Neuronal stem cell (in vitro differentiated cells): ENCODE measurements around the gene NOL4L.

ENCODE experiments used
- DNase-seq: peaks from one replicate; pipeline ENCODE4 v3.0.0-alpha.2; 2013; ENCODE audit warnings: low spot score
- H2AFZ ChIP-seq: one replicate; pipeline ENCODE4 v1.6.1; 2013; ENCODE audit warnings: mild to moderate bottlenecking, low read length, inconsistent platforms
- H2AK5ac ChIP-seq: 2 replicates; pipeline ENCODE4 v1.6.1; 2013; ENCODE audit warnings: low read depth, mild to moderate bottlenecking, inconsistent platforms, low read length, moderate library complexity, mixed read lengths
- H2BK120ac ChIP-seq: 2 replicates; pipeline ENCODE4 v1.6.1; 2013; ENCODE audit warnings: low read depth, mild to moderate bottlenecking, inconsistent platforms, low read length, moderate library complexity, mixed read lengths
- H2BK12ac ChIP-seq: one replicate; pipeline ENCODE4 v1.6.1; 2013; ENCODE audit warnings: low read length, inconsistent platforms
- H2BK15ac ChIP-seq: 2 replicates; pipeline ENCODE4 v1.6.1; 2013; ENCODE audit warnings: mild to moderate bottlenecking, low read length, inconsistent platforms, mixed read lengths
- H2BK5ac ChIP-seq: one replicate; pipeline ENCODE4 v1.6.1; 2013; ENCODE audit warnings: inconsistent platforms, mild to moderate bottlenecking, low read length, moderate library complexity
- H3K14ac ChIP-seq: one replicate; pipeline ENCODE4 v1.6.1; 2013; ENCODE audit warnings: low read length, inconsistent platforms
- H3K18ac ChIP-seq: 2 replicates; pipeline ENCODE4 v1.6.1; 2013; ENCODE audit warnings: low read length, inconsistent platforms
- H3K23ac ChIP-seq: 2 replicates; pipeline ENCODE4 v1.6.1; 2013; ENCODE audit warnings: low read depth, mild to moderate bottlenecking, mixed read lengths, low read length, inconsistent platforms; ENCODE audit not compliant: poor library complexity
- H3K27ac ChIP-seq: replicated peaks from 3 replicates; pipeline ENCODE4 v1.5.1; 2013; ENCODE audit warnings: low read length, inconsistent platforms
- H3K27me3 ChIP-seq, 3 experiments: 2 replicates each; pipeline ENCODE4 v1.6.1; 2013; ENCODE audit warnings: low read length in 3 of 3, mild to moderate bottlenecking in 2 of 3, inconsistent platforms in 1 of 3, low read depth in 1 of 3, mixed read lengths in 1 of 3, moderate library complexity in 1 of 3; ENCODE audit not compliant: control insufficient read depth in 3 of 3, insufficient read depth in 3 of 3
- H3K36me3 ChIP-seq, 2 donors: replicated peaks in 1 of 2; 2 replicates each; pipeline ENCODE4 v1.6.1; 2013; ENCODE audit warnings: low read length in 2 of 2; ENCODE audit not compliant: control insufficient read depth in 2 of 2, insufficient read depth in 2 of 2
- H3K4ac ChIP-seq: 2 replicates; pipeline ENCODE4 v1.6.1; 2013; ENCODE audit warnings: inconsistent platforms, mild to moderate bottlenecking, low read length, moderate library complexity
- H3K4me1 ChIP-seq, 2 donors: 1 replicate in 1 of 2; 2 replicates in 1 of 2; pipeline ENCODE4 v1.6.1; 2013; ENCODE audit warnings: low read length in 2 of 2, low read depth in 1 of 2; ENCODE audit not compliant: control insufficient read depth in 2 of 2, insufficient read depth in 1 of 2
- H3K4me2 ChIP-seq: one replicate; pipeline ENCODE4 v1.6.1; 2013; ENCODE audit warnings: mild to moderate bottlenecking, low read length, inconsistent platforms; ENCODE audit not compliant: insufficient read depth, poor library complexity, severe bottlenecking
- H3K4me3 ChIP-seq, 2 donors: 2 replicates each; pipeline ENCODE4 v1.5.1; 2013; ENCODE audit warnings: low read length in 2 of 2, mild to moderate bottlenecking in 2 of 2, inconsistent platforms in 1 of 2, moderate library complexity in 1 of 2
- H3K79me1 ChIP-seq: one replicate; pipeline ENCODE4 v1.6.1; 2013; ENCODE audit warnings: low read depth, mild to moderate bottlenecking, inconsistent platforms, low read length, moderate library complexity
- H3K9ac ChIP-seq: one replicate; pipeline ENCODE4 v1.6.1; 2013; ENCODE audit warnings: mild to moderate bottlenecking, low read depth, low read length, inconsistent platforms; ENCODE audit not compliant: poor library complexity
- H3K9me3 ChIP-seq, 2 donors: replicated peaks in 1 of 2; 2 replicates each; pipeline versions ENCODE3 to v1.6.1; 2013; ENCODE audit warnings: low read length in 2 of 2, mild to moderate bottlenecking in 2 of 2, inconsistent platforms in 1 of 2, low read depth in 1 of 2, mixed read lengths in 1 of 2, moderate library complexity in 1 of 2; ENCODE audit not compliant: control insufficient read depth in 2 of 2, insufficient read depth in 1 of 2
- H4K8ac ChIP-seq: one replicate; pipeline ENCODE4 v1.6.1; 2013; ENCODE audit warnings: low read depth, mild to moderate bottlenecking, inconsistent platforms, low read length, moderate library complexity
- H4K91ac ChIP-seq: one replicate; pipeline ENCODE4 v1.6.1; 2013; ENCODE audit warnings: low read length, low read depth, mild to moderate bottlenecking, inconsistent platforms; ENCODE audit not compliant: poor library complexity
- whole genome bisulfite sequencing, 2 donors: extraction: QIAGEN DNeasy Blood & Tissue Kit; methylation state at CpG; one replicate each; pipeline ENCODE4 v1.1.7; 2013; ENCODE audit warnings: missing lambda C conversion rate in 2 of 2, mixed read lengths in 1 of 2; ENCODE audit not compliant: insufficient read length in 2 of 2, insufficient replicate concordance in 1 of 2; ENCODE audit errors: extremely low coverage in 2 of 2; 5-methylcytosine and 5-hydroxymethylcytosine counted together

The NOL4L gene

DNA sequence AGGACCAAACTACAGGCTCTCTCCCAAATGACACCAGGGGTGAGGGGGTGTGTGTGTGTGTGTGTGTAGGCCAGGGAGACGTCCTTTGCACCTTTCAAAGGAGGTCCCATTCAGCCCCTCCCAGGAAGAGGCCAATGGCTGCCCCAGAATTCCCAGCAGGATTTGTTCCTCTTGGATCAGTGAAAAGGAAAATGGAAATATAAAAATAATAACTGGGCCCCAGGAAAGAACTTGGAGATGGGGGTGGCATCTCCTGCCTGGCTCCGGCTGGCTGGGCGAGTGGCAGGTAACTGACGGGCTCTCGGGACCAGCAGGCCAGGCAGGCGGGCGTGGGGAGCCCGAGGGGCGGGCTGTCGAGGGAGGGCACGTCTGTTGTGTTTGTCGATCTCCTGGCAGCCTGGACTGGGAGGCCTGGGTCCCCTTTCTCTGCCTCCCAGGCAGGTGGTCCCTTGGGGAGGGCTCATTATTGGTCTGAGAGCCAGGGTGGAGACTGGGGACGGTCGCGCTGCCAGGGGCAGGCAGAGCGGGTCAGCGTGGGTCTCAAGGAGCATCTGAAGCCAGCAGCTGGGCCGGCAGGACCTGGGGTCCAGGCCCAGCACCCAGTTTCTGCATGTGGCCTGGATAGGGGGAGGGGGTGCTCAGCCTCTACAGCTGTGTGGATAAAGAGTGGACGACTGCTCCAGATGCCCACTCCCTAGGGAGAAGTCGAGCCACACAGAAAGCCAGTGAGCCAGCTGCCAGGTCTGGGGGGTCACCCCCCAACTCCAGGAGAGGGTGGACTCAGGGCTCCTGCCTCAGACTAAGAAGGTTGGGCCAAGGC is 3.1 kb downstream of the NOL4L start:
- Histone ChIP-seq H2BK5ac (peak overlapping the region; percentile 84), H3K27me3 (peaks cover 0 to 19% (median 16%) of the 10 kb centered on the region in 3 experiments), H3K36me3 (no peaks in the 10 kb centered on the region), H2AFZ (no peak overlapping the region), H3K14ac (peak overlapping the region; percentile 50), H2BK15ac (peak overlapping the region; percentile 76), H2AK5ac (peak overlapping the region; percentile 96), H3K4ac (no peak overlapping the region), H3K27ac (peak overlapping the region; percentile 48), H3K9me3 (no peaks in the 10 kb centered on the region), H3K23ac (peak overlapping the region; percentile 62), H2BK12ac (peak overlapping the region; percentile 80), H3K4me1 (peaks cover 21 to 28% of the 10 kb centered on the region in 2 donors), H4K8ac (no peak overlapping the region), H2BK120ac (peak overlapping the region; percentile 61), H3K4me3 (peak overlapping the region in 1 of 2 donors; percentile 68), H3K18ac (peak overlapping the region; percentile 96), H3K4me2 (peak overlapping the region; percentile 81), H3K9ac (no peak overlapping the region), H4K91ac (peak overlapping the region; percentile 56), H3K79me1 (no peaks in the 10 kb centered on the region)
- DNase-seq: no peak
- no CpG with 5 or more reads among the region's 20 CpGs for WGBS, 2 donors

DNA sequence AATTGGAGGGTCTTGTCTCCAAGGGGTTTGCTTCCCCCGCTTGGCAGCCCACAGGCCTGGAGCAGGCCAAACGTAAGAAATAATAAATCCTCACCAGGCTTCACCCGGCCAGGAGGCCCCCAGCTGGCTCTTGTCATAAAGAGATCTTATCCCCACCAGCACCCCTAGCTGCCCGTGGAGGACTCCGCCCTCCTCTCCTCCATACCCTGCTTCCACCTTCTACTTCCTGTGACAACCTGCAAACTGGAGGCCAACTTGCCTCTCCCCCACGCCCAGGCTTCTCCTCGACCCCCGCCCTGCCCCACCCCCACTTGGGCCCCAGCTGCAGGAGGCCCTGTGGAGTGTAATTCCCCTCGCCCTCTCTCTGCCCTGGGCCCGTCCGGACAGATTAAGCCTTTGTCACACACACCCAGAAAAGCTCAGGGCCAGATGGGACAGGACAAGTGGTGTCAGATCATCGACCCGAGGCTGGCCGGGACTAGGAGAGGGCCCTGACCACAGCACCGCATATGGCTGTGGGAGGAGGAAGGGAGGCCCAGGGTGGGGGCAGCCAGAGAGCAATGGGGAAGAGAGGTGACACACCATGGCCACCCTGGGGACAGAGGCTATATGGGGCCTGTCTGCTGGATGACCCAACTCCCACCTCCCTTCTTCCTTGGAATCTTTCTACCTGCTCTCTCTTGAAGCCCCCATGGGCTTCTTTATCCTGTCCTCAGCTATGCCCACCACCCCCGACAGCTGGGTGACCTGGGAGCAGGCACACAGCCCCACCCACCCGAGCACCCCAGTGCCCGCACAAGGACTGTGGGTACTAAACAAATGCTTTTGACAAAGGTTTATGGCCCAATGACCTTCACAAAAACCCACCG is 3.9 kb downstream of the NOL4L start:
- Histone ChIP-seq H3K4me1 (peaks cover 21 to 28% of the 10 kb centered on the region in 2 donors), H3K4me3 (no peak overlapping the region), H2AK5ac (peak overlapping the region; percentile 86), H2AFZ (peak overlapping the region; percentile 28), H2BK12ac (peak overlapping the region; percentile 60), H3K23ac (no peak overlapping the region), H4K91ac (no peak overlapping the region), H3K4ac (no peak overlapping the region), H2BK120ac (no peak overlapping the region), H3K9me3 (no peaks in the 10 kb centered on the region), H3K9ac (no peak overlapping the region), H2BK15ac (peak overlapping the region; percentile 60), H3K18ac (peak overlapping the region; percentile 82), H3K36me3 (no peaks in the 10 kb centered on the region), H3K27ac (peak overlapping the region; percentile 13), H3K4me2 (no peak overlapping the region), H2BK5ac (peak overlapping the region; percentile 77), H4K8ac (no peak overlapping the region), H3K27me3 (peaks cover 0 to 11% (median 9%) of the 10 kb centered on the region in 3 experiments), H3K14ac (no peak overlapping the region), H3K79me1 (no peaks in the 10 kb centered on the region)
- DNase-seq: no peak
- no CpG with 5 or more reads among the region's 19 CpGs for WGBS, 2 donors

DNA sequence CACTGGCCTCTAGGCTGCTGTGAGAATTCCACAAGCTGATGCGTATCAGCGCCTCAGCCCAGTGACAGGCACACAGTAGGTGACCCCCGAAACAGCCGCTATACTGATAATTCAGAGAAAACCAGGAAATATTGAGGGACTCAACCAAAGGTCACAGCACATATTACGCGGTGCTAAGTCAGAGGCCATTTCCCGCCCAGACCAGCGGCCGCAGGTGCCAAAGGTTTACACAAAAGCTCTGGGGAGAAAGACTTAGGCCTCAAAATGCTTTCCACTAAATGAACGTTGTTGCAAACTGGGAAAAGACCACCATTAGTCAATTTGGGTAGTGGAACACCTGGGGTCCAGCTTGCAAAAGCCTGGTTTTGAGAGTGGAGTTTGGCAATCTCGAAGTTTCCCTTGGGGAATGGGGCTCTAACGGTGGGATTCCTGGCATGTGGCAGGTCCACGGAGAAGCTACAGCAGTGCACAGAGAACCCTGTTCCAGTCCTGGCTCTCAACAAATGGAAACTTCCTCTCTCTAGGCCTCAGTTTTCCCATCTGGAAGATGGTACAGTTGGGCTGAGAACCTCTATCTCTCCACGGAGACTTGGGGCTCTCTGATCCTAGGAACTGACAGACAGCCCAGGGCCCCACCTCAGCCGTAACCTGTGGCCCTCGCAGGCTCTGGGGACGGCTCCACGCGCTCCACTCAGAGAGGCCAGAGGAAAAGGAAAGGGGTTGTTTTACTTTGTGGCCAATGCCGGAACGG is 4.7 kb downstream of the NOL4L start:
- Histone ChIP-seq H2AK5ac (peak overlapping the region; percentile 86), H4K8ac (no peak overlapping the region), H3K4ac (no peak overlapping the region), H3K79me1 (no peaks in the 10 kb centered on the region), H3K4me3 (no peak overlapping the region), H3K9ac (no peak overlapping the region), H2BK15ac (no peak overlapping the region), H2AFZ (no peak overlapping the region), H4K91ac (no peak overlapping the region), H2BK12ac (no peak overlapping the region), H3K36me3 (no peaks in the 10 kb centered on the region), H2BK120ac (no peak overlapping the region), H3K4me2 (no peak overlapping the region), H3K23ac (no peak overlapping the region), H3K4me1 (peaks cover 21 to 28% of the 10 kb centered on the region in 2 donors), H3K27me3 (peaks cover 0 to 3% (median under 1%) of the 10 kb centered on the region in 3 experiments), H3K27ac (no peak overlapping the region), H2BK5ac (peak overlapping the region; percentile 77), H3K18ac (no peak overlapping the region), H3K14ac (no peak overlapping the region), H3K9me3 (no peaks in the 10 kb centered on the region)
- DNase-seq: no peak
- no CpG with 5 or more reads among the region's 21 CpGs for WGBS, 2 donors
